Chondrocyte (in vitro differentiated cells): ENCODE measurements around the gene KIF16B. TPM values are rescaled to one million over a fixed set of nuclear protein-coding genes. Genes with fewer than 3 reads are reported as not detected.

Experiments used
- DNase-seq: peaks from one replicate; pipeline ENCODE4 v3.0.0; 2021; ENCODE audit warnings: mixed read lengths, low spot score
- H3K27ac Mint-ChIP-seq: one replicate; pipeline ENCODE4 v1.8.0; 2021; ENCODE audit warnings: mild to moderate bottlenecking, moderate library complexity, mixed read lengths; ENCODE audit not compliant: unreplicated experiment
- H3K27me3 Mint-ChIP-seq: 2 replicates; pipeline ENCODE4 v1.8.0; 2021; ENCODE audit warnings: low read depth, mixed read lengths
- H3K36me3 Mint-ChIP-seq: 2 replicates; pipeline ENCODE4 v1.8.0; 2021; ENCODE audit warnings: low read depth, mixed read lengths
- H3K4me1 Mint-ChIP-seq: 2 replicates; pipeline ENCODE4 v1.8.0; 2021; ENCODE audit warnings: low read depth, mild to moderate bottlenecking, mixed read lengths
- H3K4me3 Mint-ChIP-seq: one replicate; pipeline ENCODE4 v1.8.0; 2021; ENCODE audit warnings: mild to moderate bottlenecking, moderate library complexity, mixed read lengths; ENCODE audit not compliant: unreplicated experiment
- H3K9me3 Mint-ChIP-seq: 2 replicates; pipeline ENCODE4 v1.8.0; 2021; ENCODE audit warnings: low read depth, mixed read lengths
- total RNA-seq: library from RNA; stranded (reverse); gene quantifications from 3 replicates; pipeline ENCODE4 v1.2.1, GENCODE V29; 2021
- TF ChIP-seq, protein P1 (sequence below): fragments of 200-600 bp; sonication (generic); IDR thresholded peaks from 2 replicates; pipeline ENCODE4 v1.5.0; 2021; ENCODE audit warnings: antibody characterized with exemption, mild to moderate bottlenecking, moderate library complexity

KIF16B gene
- total RNA-seq, 1 donor from 2014 or later: 11.2 TPM

DNA sequence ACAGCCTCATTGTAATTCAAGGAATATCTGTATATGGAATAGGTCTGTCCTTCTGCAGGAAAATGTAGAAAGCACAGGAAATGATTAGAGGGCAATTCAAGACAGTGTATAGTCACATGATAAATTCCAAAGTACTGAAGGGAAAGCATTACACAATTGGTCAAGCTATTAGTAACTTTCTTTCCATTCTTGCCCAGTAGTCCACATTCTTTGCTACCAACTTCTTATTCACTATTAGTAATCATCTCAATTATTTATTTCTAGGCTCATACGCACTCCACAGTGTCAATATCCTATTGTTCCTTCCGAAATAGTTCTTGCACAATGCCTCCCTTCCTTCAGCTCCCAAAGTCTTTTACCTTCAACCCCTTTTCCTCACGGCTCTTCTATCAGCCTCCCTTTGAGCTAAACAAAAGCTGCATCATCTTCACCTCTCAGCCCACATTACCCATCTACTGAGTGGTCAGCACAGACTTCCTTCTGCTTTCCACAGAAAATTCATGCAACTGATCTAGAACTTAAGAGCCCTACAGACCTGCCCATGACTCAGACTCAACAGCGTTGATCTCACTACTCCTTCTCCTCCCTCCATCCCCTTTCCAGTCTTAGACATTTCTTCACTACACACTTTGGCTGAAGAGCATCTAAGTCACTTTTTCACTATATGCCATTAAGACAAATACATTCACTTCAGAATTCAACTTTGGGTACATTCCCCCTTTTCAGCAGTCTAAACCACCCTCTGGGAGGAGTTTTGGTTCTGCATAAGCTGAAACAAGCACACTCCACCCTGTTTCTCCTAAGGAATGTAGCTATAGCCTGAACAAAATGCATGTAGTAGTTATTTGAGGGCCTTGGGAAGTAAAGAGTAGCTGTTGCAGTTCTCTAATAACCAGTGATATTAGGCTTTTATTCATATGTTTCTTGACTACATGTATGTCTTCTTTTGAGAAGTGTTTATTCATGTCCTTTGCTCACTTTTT is 157.9 kb downstream of the KIF16B start:
- Mint-ChIP-seq H3K4me3 (no peak overlapping the region), H3K27me3 (no peaks in the 10 kb centered on the region), H3K36me3 (peaks cover 15% of the 10 kb centered on the region), H3K27ac (no peak overlapping the region), H3K9me3 (peaks cover 14% of the 10 kb centered on the region), H3K4me1 (no peaks in the 10 kb centered on the region)
- DNase-seq: no peak
- TF ChIP-seq, protein P1, sequence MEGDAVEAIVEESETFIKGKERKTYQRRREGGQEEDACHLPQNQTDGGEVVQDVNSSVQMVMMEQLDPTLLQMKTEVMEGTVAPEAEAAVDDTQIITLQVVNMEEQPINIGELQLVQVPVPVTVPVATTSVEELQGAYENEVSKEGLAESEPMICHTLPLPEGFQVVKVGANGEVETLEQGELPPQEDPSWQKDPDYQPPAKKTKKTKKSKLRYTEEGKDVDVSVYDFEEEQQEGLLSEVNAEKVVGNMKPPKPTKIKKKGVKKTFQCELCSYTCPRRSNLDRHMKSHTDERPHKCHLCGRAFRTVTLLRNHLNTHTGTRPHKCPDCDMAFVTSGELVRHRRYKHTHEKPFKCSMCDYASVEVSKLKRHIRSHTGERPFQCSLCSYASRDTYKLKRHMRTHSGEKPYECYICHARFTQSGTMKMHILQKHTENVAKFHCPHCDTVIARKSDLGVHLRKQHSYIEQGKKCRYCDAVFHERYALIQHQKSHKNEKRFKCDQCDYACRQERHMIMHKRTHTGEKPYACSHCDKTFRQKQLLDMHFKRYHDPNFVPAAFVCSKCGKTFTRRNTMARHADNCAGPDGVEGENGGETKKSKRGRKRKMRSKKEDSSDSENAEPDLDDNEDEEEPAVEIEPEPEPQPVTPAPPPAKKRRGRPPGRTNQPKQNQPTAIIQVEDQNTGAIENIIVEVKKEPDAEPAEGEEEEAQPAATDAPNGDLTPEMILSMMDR: no peak

DNA sequence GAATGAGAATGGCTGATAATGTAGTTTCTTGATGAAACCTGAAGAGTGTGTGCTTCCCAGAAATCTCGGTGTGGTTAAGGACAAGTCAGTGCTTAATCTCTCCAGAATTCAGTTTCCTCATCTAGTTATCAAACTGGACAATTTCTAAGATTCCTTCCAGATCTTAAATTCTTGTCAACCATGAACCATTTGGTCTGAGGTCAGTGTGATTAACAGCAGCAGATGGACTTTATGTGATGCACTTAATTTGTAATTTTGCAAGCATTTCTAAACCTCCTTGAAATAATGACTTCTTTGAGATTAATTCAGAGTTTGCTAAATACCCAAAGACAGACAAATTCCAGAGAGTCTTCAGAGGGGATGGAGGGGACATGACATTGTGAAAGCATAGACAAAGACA is 160.3 kb downstream of the KIF16B start:
- DNase-seq: no peak
- peaks cover 12% of the 10 kb centered on the region for H3K36me3 Mint-ChIP-seq
- no peak overlapping the region for H3K4me3 Mint-ChIP-seq
- TF ChIP-seq, protein P1: no peak
- no peaks in the 10 kb centered on the region for H3K27me3 Mint-ChIP-seq
- no peak overlapping the region for H3K27ac Mint-ChIP-seq
- peaks cover 1% of the 10 kb centered on the region for H3K4me1 Mint-ChIP-seq
- H3K9me3 Mint-ChIP-seq: peaks cover 14% of the 10 kb centered on the region

DNA sequence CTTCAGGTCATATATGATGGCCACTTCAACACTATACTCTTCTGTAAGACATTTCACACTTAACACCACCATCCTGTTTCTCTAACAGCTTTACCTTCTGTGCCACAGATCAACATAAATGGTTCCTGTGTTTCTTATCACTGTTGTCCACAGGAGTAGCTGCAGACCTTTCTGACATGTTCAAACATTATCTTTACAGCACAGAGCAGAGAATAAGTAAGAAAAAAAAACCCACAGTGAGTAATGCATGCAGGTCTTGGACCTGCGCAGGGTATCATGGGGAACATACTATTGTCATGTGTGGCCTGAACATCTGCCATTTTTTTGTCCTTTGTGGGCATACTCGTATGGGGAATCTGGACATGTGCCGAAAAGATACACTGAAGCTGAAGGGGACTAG is 161.9 kb downstream of the KIF16B start:
- DNase-seq: no peak
- Mint-ChIP-seq H3K27ac (no peak overlapping the region), H3K4me1 (peaks cover 9% of the 10 kb centered on the region), H3K9me3 (peaks cover 14% of the 10 kb centered on the region), H3K36me3 (peaks cover 12% of the 10 kb centered on the region), H3K27me3 (no peaks in the 10 kb centered on the region), H3K4me3 (no peak overlapping the region)
- TF ChIP-seq, protein P1: no peak

DNA sequence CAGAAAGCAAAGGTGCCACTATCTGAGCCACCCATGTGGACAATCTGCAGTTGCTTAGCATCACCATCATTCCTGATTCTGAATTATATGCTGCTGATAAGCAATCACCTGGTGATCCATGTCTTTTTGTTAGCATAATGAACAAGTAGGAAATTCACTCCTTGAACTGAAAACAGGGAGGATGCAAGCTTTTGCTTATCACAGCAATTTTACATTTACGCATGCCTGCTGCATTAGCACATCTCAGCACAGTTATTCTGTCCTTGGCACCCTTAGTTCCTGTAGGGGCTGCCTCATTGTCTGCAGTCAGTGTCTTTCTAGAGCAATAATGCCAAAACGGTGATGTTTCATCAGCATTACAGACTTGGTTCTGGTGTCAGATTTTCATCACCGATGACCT is 162.6 kb downstream of the KIF16B start:
- TF ChIP-seq, protein P1: no peak
- no peak for DNase-seq
- Mint-ChIP-seq H3K27ac (no peak overlapping the region), H3K4me3 (no peak overlapping the region), H3K27me3 (no peaks in the 10 kb centered on the region), H3K9me3 (peaks cover 14% of the 10 kb centered on the region), H3K4me1 (peaks cover 9% of the 10 kb centered on the region), H3K36me3 (peaks cover 16% of the 10 kb centered on the region)

DNA sequence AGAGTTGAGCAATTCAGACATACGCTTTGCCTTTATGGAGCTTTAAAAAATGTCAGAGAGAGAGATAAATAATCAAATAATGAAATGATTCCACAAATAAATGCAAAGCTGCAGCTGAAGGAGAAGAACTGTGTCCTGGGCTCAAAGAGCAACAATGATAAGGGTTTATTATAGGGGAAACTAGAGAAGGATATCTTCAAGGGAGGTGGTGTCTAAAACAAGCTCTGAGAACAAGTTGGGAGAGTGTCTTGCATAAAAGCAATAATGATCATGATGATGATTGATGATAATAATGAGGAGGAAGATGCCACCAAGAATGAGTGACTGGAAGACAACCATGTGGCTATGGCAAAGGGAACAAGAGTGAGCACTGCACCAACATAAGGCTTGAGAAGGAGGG is 164.3 kb downstream of the KIF16B start:
- no peak overlapping the region for H3K27ac Mint-ChIP-seq
- no peaks in the 10 kb centered on the region for H3K27me3 Mint-ChIP-seq
- peaks cover 20% of the 10 kb centered on the region for H3K36me3 Mint-ChIP-seq
- peaks cover 14% of the 10 kb centered on the region for H3K9me3 Mint-ChIP-seq
- H3K4me3 Mint-ChIP-seq: no peak overlapping the region
- peaks cover 9% of the 10 kb centered on the region for H3K4me1 Mint-ChIP-seq
- TF ChIP-seq, protein P1: no peak
- DNase-seq: no peak
